ENCODE results near the gene CORO2B. TPM values are rescaled to one million over a fixed set of nuclear protein-coding genes. Genes with fewer than 3 reads are reported as not detected.

The CORO2B gene
- total RNA-seq, 4 donors from 2014 or later: 0.80 to 4.5 (median 2.3) TPM

DNA sequence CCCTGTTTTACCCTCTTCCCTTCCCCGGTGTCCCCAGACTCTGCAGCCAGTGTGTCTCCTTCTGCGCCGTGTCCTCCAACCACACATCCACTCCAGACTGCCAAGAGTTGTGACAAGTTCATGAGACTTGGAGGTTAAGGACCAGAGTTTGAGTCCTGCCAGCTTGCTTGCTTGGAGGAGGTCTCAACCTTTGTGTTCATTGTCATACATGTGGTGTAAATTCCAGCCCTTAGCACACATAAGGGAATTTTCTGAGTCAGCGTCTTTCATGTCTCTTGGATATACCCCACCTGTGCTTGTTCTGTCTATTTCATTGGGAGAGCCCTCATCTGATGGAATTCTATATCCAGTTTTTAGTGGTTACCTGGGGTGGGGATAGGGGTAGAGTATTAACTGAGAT lies 13.3 kb downstream of the CORO2B start:
- 97 to 99% methylated on average over 4 of the region's 4 CpGs for WGBS, 2 donors
- no peak for DNase-seq (ENCODE audit: low spot score in 2 of 2)
- intact Hi-C loops (cut with DNase I; ENCODE audit: low total_unique reads): no loop called here
- TF ChIP-seq CTCF (IDR thresholded peaks at IDR 0.05) (no peak), POLR2A (IDR thresholded peaks at IDR 0.05) (no peak)
- H3K4me3 ChIP-seq (ENCODE audit: low read depth, poor library complexity, severe bottlenecking): no peak overlapping the region

DNA sequence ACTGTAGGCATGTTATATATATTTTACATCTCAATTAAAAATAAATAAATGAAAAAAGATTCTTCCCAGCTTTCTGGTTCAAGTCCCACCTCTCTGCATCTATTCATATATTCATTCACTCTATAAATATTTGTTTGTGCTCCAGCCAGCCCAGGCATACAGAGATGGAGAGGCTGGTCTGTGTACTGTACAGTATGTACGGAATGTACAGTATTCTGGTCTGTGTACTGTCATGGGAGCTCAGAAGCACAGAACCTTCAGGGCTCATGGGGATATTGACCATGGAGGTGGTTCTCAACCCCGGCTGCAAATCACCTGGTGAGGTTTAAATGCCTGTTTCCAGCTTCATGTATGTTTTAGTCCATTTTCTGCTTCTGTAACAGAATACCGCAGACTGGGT lies 13.8 kb downstream of the CORO2B start:
- DNase-seq (ENCODE audit: low spot score in 2 of 2): no peak
- no peak for TF ChIP-seq CTCF (IDR thresholded peaks at IDR 0.05)
- no peak for TF ChIP-seq POLR2A (IDR thresholded peaks at IDR 0.05)
- WGBS, 2 donors: 95 to 97% methylated on average over 3 of the region's 3 CpGs
- intact Hi-C loops (cut with DNase I; ENCODE audit: low total_unique reads): no loop called here
- H3K4me3 ChIP-seq (ENCODE audit: low read depth, poor library complexity, severe bottlenecking): no peak overlapping the region

- WGBS, 2 donors: 75 to 81% methylated on average over 1 of the region's 1 CpG
- no peak for DNase-seq (ENCODE audit: low spot score in 2 of 2)
- no peak overlapping the region for H3K4me3 ChIP-seq (ENCODE audit: low read depth, poor library complexity, severe bottlenecking)
- no peak for TF ChIP-seq POLR2A (IDR thresholded peaks at IDR 0.05)
- TF ChIP-seq CTCF (IDR thresholded peaks at IDR 0.05): no peak
- intact Hi-C loops (cut with DNase I; ENCODE audit: low total_unique reads): no loop called here
Measured at GRCh38 chr15:68593341-68593740, 14.5 kb downstream of the CORO2B start.

GRCh38 chr15:68593828-68594532 lies 15.2 kb downstream of the CORO2B start:
- TF ChIP-seq POLR2A (IDR thresholded peaks at IDR 0.05) (no peak), CTCF (IDR thresholded peaks at IDR 0.05) (no peak)
- DNase-seq (ENCODE audit: low spot score in 2 of 2): no peak
- H3K4me3 ChIP-seq (ENCODE audit: low read depth, poor library complexity, severe bottlenecking): no peak overlapping the region
- WGBS, 2 donors: 83 to 84% methylated on average over 5 of the region's 5 CpGs
- intact Hi-C loops (cut with DNase I; ENCODE audit: low total_unique reads): no loop called here

- intact Hi-C loops (cut with DNase I; ENCODE audit: low total_unique reads): no loop called here
- TF ChIP-seq POLR2A (IDR thresholded peaks at IDR 0.05) (no peak), CTCF (IDR thresholded peaks at IDR 0.05) (no peak)
- H3K4me3 ChIP-seq (ENCODE audit: low read depth, poor library complexity, severe bottlenecking): no peak overlapping the region
- DNase-seq (ENCODE audit: low spot score in 2 of 2): no peak
- WGBS, 2 donors: 77 to 79% methylated on average over 6 of the region's 6 CpGs
Measured at GRCh38 chr15:68594533-68595259, 15.9 kb downstream of the CORO2B start.
